Lower lobe of right lung (tissue), 2 donors: ENCODE measurements around the gene RAB31. TPM values are rescaled to one million over a fixed set of nuclear protein-coding genes. Genes with fewer than 3 reads are reported as not detected.

Experiments used
- ATAC-seq, 2 donors: fragments of 200-7000 bp; cut with Tn5 transposase; one replicate each; pipeline ENCODE4 v1.9.1; 2020 to 2022; ENCODE audit warnings: mild to moderate bottlenecking in 2 of 2, moderate library complexity in 2 of 2
- DNase-seq: peaks from one replicate; pipeline ENCODE4 v3.0.0-alpha.2; 2020
- H3K27ac ChIP-seq: fragments of 200-600 bp; one replicate; pipeline ENCODE4 v1.8.0; 2022
- H3K27me3 ChIP-seq: fragments of 200-600 bp; one replicate; pipeline ENCODE4 v1.8.0; 2022; ENCODE audit warnings: low read depth
- H3K36me3 ChIP-seq: fragments of 200-600 bp; one replicate; pipeline ENCODE4 v1.8.0; 2022; ENCODE audit warnings: mild to moderate bottlenecking
- H3K4me1 ChIP-seq: fragments of 200-600 bp; one replicate; pipeline ENCODE4 v1.8.0; 2022
- H3K4me3 ChIP-seq: fragments of 200-600 bp; one replicate; pipeline ENCODE4 v1.8.0; 2022; ENCODE audit warnings: mild to moderate bottlenecking
- H3K9me3 ChIP-seq: fragments of 200-600 bp; one replicate; pipeline ENCODE4 v1.8.0; 2022
- intact Hi-C: fragments of 100-400 bp; cut with DNase I; formaldehyde crosslinking; loops from one replicate; pipeline ENCODE4 v1.11.0; 2022
- total RNA-seq: library from RNA; stranded (reverse); fragmentation: NEBNext Ultra II Directional; extraction: Animal tissue kit (Norgen Biotek cat#: 25700); gene quantifications from one replicate; pipeline ENCODE4 v1.2.1, GENCODE V29; 2021
- TF ChIP-seq, protein P1 (sequence below): fragments of 200-600 bp; IDR thresholded peaks from one replicate; pipeline ENCODE4 v1.8.0; 2022; ENCODE audit warnings: antibody characterized with exemption, mild to moderate bottlenecking
- donor health status: DM: no; HTN: yes; CAD: no; lungs with severe emphysema.

RAB31 gene
- total RNA-seq, 1 donor from 2014 or later = 110 TPM

DNA sequence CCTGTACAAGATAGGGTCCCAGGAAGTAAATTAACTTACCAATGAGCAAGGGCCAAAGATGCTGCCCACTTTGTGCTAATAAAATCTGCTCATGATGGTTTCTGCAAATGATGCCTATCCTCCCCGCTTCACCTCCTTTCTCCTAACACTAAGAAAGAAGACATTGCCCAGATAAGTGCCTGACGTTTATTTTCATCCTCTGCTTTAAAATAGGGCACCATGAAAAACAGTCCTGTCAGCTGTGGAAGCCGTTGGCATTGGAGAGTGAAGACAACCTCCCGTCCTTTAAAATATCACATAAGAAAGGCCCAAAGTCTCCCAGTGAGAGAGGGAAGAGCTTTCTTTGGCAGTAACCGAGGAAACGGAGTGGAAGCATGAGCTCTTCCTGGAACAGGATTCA lies 176.0 kb downstream of the RAB31 start:
- no peaks in the 10 kb centered on the region for H3K4me1 ChIP-seq
- intact Hi-C loops = no loop called here
- no peak for DNase-seq
- H3K4me3 ChIP-seq = no peak overlapping the region
- TF ChIP-seq, protein P1, sequence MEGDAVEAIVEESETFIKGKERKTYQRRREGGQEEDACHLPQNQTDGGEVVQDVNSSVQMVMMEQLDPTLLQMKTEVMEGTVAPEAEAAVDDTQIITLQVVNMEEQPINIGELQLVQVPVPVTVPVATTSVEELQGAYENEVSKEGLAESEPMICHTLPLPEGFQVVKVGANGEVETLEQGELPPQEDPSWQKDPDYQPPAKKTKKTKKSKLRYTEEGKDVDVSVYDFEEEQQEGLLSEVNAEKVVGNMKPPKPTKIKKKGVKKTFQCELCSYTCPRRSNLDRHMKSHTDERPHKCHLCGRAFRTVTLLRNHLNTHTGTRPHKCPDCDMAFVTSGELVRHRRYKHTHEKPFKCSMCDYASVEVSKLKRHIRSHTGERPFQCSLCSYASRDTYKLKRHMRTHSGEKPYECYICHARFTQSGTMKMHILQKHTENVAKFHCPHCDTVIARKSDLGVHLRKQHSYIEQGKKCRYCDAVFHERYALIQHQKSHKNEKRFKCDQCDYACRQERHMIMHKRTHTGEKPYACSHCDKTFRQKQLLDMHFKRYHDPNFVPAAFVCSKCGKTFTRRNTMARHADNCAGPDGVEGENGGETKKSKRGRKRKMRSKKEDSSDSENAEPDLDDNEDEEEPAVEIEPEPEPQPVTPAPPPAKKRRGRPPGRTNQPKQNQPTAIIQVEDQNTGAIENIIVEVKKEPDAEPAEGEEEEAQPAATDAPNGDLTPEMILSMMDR = no peak
- H3K27me3 ChIP-seq = no peaks in the 10 kb centered on the region
- no peak overlapping the region for H3K27ac ChIP-seq
- no peaks in the 10 kb centered on the region for H3K36me3 ChIP-seq
- no peak for ATAC-seq
- H3K9me3 ChIP-seq = no peaks in the 10 kb centered on the region

DNA sequence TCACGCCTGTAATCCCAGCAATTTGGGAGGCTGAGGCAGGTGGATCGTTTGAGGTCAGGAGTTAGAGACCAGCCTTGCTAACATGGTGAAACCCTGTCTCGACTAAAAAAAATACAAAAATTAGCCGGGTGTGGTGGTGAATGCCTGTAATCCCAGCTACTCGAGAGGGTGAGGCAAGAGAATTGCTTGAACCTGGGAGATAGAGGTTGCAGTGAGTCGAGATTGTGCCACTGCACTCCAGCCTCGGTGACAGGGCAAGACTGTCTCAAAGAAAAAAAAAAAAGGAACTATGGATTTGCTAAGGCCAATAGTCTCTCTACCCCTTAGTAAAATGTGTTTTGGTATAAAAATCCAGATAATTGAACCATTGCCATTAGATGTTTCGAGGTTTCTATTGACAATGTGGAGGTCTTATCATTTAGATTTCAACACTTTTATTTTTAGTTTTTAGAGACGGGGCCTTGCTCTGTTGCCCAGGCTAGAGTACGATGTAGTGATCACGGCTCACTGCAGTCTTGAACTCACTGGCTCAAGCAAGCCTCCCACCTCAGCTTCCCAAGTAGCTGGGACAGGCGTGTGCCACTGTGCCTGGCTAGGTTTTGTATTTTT lies 176.5 kb downstream of the RAB31 start:
- Histone ChIP-seq H3K4me1 (no peaks in the 10 kb centered on the region), H3K9me3 (no peaks in the 10 kb centered on the region), H3K27ac (no peak overlapping the region), H3K36me3 (no peaks in the 10 kb centered on the region), H3K4me3 (no peak overlapping the region), H3K27me3 (no peaks in the 10 kb centered on the region)
- ATAC-seq (no peak), DNase-seq (no peak)
- TF ChIP-seq, protein P1 = no peak
- intact Hi-C loops = no loop called here

DNA sequence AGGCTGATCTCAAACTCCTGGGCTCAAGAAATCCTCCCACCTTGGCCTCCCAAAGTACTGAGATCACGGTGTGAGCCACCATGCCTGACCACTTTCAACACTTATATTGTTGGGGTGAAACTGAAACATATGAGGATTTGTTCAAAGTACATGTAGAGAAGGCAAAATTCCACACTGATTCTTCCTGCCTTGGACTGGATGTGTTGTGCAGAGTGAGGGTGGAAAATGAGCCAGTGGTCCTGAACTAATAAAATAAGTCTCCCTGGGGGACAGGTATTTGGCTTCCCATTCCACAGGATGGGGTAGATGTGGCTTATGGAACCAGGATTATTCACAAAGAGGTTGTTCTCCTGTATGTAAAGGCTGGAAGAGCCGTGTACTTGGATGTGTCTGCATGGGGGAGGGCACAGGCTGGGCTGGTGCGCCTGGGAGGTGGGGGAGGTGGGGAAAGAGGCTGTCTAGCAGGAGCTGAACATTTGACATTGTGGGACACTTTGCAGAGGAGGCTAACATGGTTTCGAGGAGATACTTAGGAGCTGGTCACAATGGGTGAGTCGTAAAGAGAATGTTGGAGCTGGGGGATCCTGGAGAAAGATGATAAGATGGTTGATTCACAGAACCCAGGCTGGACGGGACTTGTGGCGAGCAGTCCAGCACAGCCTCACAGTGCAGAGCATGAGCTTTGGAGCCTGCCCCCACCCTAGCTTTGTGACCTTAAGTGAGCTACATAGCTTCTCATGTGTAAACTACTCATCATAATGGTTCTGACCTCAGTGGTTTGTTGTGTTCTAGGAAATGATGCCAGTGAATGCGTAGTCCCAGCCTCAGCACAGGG lies 177.3 kb downstream of the RAB31 start, which contains the start of gene TXNDC2:
TXNDC2 (plus strand) TSS at position 804 of the 835 bp plus-strand sequence. CDS start 708 bp downstream, outside the sequence.
- H3K4me1 ChIP-seq = no peaks in the 10 kb centered on the region
- H3K27me3 ChIP-seq = no peaks in the 10 kb centered on the region
- H3K36me3 ChIP-seq = no peaks in the 10 kb centered on the region
- ATAC-seq = no peak
- no peak within 1 kb of the TSS for H3K4me3 ChIP-seq
- TF ChIP-seq, protein P1 = no peak
- intact Hi-C loops = no loop called here
- no peak within 1 kb of the TSS for H3K27ac ChIP-seq
- no peaks in the 10 kb centered on the region for H3K9me3 ChIP-seq
- DNase-seq = no peak

DNA sequence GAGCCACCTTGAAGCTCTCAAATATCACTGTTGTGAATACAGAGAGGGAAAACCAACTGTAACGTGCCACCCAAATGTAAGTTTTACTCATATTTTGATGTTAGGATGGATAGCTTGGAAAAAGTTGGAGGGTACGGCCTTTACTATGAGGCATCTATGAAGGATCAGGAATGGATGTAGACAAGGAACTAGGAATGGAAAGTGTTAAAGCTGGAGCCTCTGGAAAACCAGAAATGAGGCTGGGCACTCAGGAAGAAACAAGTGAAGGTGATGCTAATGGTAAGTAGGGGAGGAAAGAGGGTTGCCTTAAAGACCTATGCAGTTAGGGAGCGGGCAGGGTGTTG lies 177.9 kb downstream of the RAB31 start:
- no peak for DNase-seq
- no peak overlapping the region for H3K4me3 ChIP-seq
- H3K36me3 ChIP-seq = no peaks in the 10 kb centered on the region
- H3K27ac ChIP-seq = no peak overlapping the region
- H3K27me3 ChIP-seq = no peaks in the 10 kb centered on the region
- intact Hi-C loops = no loop called here
- no peaks in the 10 kb centered on the region for H3K4me1 ChIP-seq
- ATAC-seq = no peak
- H3K9me3 ChIP-seq = no peaks in the 10 kb centered on the region
- TF ChIP-seq, protein P1 = no peak

DNA sequence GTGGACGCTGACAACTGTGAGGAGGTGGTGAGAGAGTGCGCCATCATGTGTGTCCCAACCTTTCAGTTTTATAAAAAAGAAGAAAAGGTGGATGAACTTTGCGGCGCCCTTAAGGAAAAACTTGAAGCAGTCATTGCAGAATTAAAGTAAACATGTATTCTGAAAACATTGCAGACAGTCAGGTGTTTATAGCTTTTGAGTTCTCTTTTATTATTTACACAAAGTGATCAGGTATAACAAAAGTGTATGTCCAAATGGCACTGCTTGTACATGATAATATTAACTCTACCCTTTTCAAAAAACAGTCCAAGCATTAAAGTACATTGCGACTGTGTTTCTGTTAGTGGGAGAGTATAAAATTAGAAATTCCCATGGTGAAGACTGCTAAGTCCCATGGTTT lies 179.9 kb downstream of the RAB31 start:
- TF ChIP-seq, protein P1 = no peak
- no peaks in the 10 kb centered on the region for H3K4me1 ChIP-seq
- H3K9me3 ChIP-seq = no peaks in the 10 kb centered on the region
- ATAC-seq (no peak), DNase-seq (no peak)
- no peak overlapping the region for H3K27ac ChIP-seq
- H3K4me3 ChIP-seq = no peak overlapping the region
- no peaks in the 10 kb centered on the region for H3K36me3 ChIP-seq
- intact Hi-C loops = no loop called here
- H3K27me3 ChIP-seq = no peaks in the 10 kb centered on the region
